Measurements from ENCODE around the gene ATXN7.
A peak's percentile ranks its signal among the peaks of the same experiment; 100 is the strongest.

Gene ATXN7

GRCh38 chr3:63845215-63845614, 18.5 kb upstream of the ATXN7 start:
- H3K27me3 ChIP-seq (ENCODE audit: control insufficient read depth, insufficient read depth, low read length) = no peaks in the 10 kb centered on the region
- H3K4me1 ChIP-seq (ENCODE audit: control insufficient read depth, insufficient read depth, low read length) = peaks cover 8% of the 10 kb centered on the region

GRCh38 chr3:63847718-63848450, 15.8 kb upstream of the ATXN7 start:
- Histone ChIP-seq H3K36me3 (ENCODE audit: control insufficient read depth, insufficient read depth, low read length) (no peaks in the 10 kb centered on the region), H3K9ac (ENCODE audit: low read depth, low read length) (no peak overlapping the region), H3K4me1 (ENCODE audit: control insufficient read depth, insufficient read depth, low read length) (peaks cover 8% of the 10 kb centered on the region), H3K9me3 (ENCODE audit: control insufficient read depth, insufficient read depth, low read length) (no peaks in the 10 kb centered on the region), H3K4me3 (ENCODE audit: low read depth, low read length) (no peak overlapping the region), H3K27me3 (ENCODE audit: control insufficient read depth, insufficient read depth, low read length) (no peaks in the 10 kb centered on the region)

More at GRCh38 chr3:63845215-63845614, 18.5 kb upstream of the ATXN7 start:
- no peaks in the 10 kb centered on the region for H3K9me3 ChIP-seq (ENCODE audit: control insufficient read depth, insufficient read depth, low read length)
- no peak overlapping the region for H3K9ac ChIP-seq (ENCODE audit: low read depth, low read length)
- H3K36me3 ChIP-seq (ENCODE audit: control insufficient read depth, insufficient read depth, low read length) = no peaks in the 10 kb centered on the region
- H3K4me3 ChIP-seq (ENCODE audit: low read depth, low read length) = no peak overlapping the region

DNA sequence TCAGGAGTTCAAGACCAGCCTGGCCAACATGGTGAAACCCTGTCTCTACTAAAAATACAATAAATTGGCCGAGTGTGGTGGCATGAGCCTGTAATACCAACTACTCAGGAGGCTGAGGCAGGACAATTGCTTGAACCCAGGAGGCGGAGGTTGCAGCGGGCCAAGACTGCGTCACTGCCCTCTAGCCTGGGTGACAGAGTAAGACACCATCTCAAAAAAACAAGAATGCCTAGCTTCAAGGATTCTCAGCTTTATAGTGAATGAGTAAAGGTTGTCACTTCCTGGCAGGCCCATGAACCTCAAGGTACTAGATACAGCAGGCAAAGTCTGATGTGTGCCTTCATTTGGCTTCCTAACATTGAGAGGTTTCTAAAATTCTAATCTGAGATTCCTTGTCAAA, 14.5 kb upstream of the ATXN7 start:
- H3K4me3 ChIP-seq (ENCODE audit: low read depth, low read length) = no peak overlapping the region
- no peak overlapping the region for H3K9ac ChIP-seq (ENCODE audit: low read depth, low read length)
- no peaks in the 10 kb centered on the region for H3K36me3 ChIP-seq (ENCODE audit: control insufficient read depth, insufficient read depth, low read length)
- H3K27me3 ChIP-seq (ENCODE audit: control insufficient read depth, insufficient read depth, low read length) = no peaks in the 10 kb centered on the region
- peaks cover 8% of the 10 kb centered on the region for H3K4me1 ChIP-seq (ENCODE audit: control insufficient read depth, insufficient read depth, low read length)
- H3K9me3 ChIP-seq (ENCODE audit: control insufficient read depth, insufficient read depth, low read length) = no peaks in the 10 kb centered on the region

DNA sequence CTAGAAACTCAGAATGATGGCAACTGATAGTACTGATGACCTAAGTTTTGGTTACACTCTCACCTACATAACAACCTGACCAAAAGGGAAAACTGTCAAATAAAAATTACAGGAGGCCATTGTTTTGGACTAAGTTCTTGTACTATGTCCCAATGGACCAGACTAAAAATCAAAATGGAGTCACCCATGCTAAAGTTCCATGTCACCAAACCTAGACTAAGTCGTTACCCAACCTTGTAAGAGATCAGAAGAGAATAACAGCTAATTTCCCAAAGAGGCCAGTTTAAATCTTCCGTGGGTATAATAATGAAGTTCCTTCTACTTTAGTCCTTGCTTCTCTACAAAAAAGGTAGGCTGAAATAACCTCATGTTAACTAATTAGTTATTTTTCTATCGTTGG, 12.4 kb upstream of the ATXN7 start:
- Histone ChIP-seq H3K4me3 (ENCODE audit: low read depth, low read length) (no peak overlapping the region), H3K9ac (ENCODE audit: low read depth, low read length) (no peak overlapping the region), H3K36me3 (ENCODE audit: control insufficient read depth, insufficient read depth, low read length) (no peaks in the 10 kb centered on the region), H3K9me3 (ENCODE audit: control insufficient read depth, insufficient read depth, low read length) (no peaks in the 10 kb centered on the region), H3K4me1 (ENCODE audit: control insufficient read depth, insufficient read depth, low read length) (peaks cover 21% of the 10 kb centered on the region), H3K27me3 (ENCODE audit: control insufficient read depth, insufficient read depth, low read length) (no peaks in the 10 kb centered on the region)

- no peaks in the 10 kb centered on the region for H3K9me3 ChIP-seq (ENCODE audit: control insufficient read depth, insufficient read depth, low read length)
- H3K27me3 ChIP-seq (ENCODE audit: control insufficient read depth, insufficient read depth, low read length) = no peaks in the 10 kb centered on the region
- peaks cover 24% of the 10 kb centered on the region for H3K4me1 ChIP-seq (ENCODE audit: control insufficient read depth, insufficient read depth, low read length)
- H3K36me3 ChIP-seq (ENCODE audit: control insufficient read depth, insufficient read depth, low read length) = no peaks in the 10 kb centered on the region
- H3K4me3 ChIP-seq (ENCODE audit: low read depth, low read length) = no peak overlapping the region
- no peak overlapping the region for H3K9ac ChIP-seq (ENCODE audit: low read depth, low read length)
These were observed 10.6 kb upstream of the ATXN7 start for GRCh38 chr3:63853106-63853505.

- H3K4me3 ChIP-seq (ENCODE audit: low read depth, low read length) = peak overlapping the region; percentile 4
- no peaks in the 10 kb centered on the region for H3K9me3 ChIP-seq (ENCODE audit: control insufficient read depth, insufficient read depth, low read length)
- no peaks in the 10 kb centered on the region for H3K36me3 ChIP-seq (ENCODE audit: control insufficient read depth, insufficient read depth, low read length)
- peaks cover 21% of the 10 kb centered on the region for H3K4me1 ChIP-seq (ENCODE audit: control insufficient read depth, insufficient read depth, low read length)
- H3K9ac ChIP-seq (ENCODE audit: low read depth, low read length) = no peak overlapping the region
- H3K27me3 ChIP-seq (ENCODE audit: control insufficient read depth, insufficient read depth, low read length) = no peaks in the 10 kb centered on the region
These were observed 8.2 kb upstream of the ATXN7 start for GRCh38 chr3:63855333-63855940.

DNA sequence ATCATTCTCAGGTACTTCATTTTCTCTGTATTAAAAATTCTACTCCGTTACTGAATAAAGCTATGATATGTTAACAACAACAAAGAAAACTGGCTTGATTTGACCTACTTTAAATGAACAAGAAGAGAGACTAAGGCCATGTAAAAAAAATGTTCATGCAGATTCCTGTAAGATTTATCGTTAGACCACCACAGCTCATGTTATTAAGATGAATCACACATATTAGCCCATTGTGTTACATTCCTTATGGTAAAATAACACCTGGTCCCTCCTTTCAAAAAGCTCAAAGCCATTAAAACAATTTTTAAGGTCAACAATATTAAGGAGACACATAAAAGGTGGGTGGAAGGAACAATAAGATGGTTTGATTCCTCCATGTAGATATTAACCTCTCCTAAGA, 6.4 kb upstream of the ATXN7 start:
- no peaks in the 10 kb centered on the region for H3K9me3 ChIP-seq (ENCODE audit: control insufficient read depth, insufficient read depth, low read length)
- H3K36me3 ChIP-seq (ENCODE audit: control insufficient read depth, insufficient read depth, low read length) = no peaks in the 10 kb centered on the region
- no peaks in the 10 kb centered on the region for H3K27me3 ChIP-seq (ENCODE audit: control insufficient read depth, insufficient read depth, low read length)
- no peak overlapping the region for H3K9ac ChIP-seq (ENCODE audit: low read depth, low read length)
- H3K4me3 ChIP-seq (ENCODE audit: low read depth, low read length) = no peak overlapping the region
- peaks cover 26% of the 10 kb centered on the region for H3K4me1 ChIP-seq (ENCODE audit: control insufficient read depth, insufficient read depth, low read length)

GRCh38 chr3:63860776-63861175, 2.9 kb upstream of the ATXN7 start:
- no peaks in the 10 kb centered on the region for H3K9me3 ChIP-seq (ENCODE audit: control insufficient read depth, insufficient read depth, low read length)
- peaks cover 19% of the 10 kb centered on the region for H3K4me1 ChIP-seq (ENCODE audit: control insufficient read depth, insufficient read depth, low read length)
- no peak overlapping the region for H3K4me3 ChIP-seq (ENCODE audit: low read depth, low read length)
- no peaks in the 10 kb centered on the region for H3K27me3 ChIP-seq (ENCODE audit: control insufficient read depth, insufficient read depth, low read length)
- H3K36me3 ChIP-seq (ENCODE audit: control insufficient read depth, insufficient read depth, low read length) = no peaks in the 10 kb centered on the region
- H3K9ac ChIP-seq (ENCODE audit: low read depth, low read length) = no peak overlapping the region

DNA sequence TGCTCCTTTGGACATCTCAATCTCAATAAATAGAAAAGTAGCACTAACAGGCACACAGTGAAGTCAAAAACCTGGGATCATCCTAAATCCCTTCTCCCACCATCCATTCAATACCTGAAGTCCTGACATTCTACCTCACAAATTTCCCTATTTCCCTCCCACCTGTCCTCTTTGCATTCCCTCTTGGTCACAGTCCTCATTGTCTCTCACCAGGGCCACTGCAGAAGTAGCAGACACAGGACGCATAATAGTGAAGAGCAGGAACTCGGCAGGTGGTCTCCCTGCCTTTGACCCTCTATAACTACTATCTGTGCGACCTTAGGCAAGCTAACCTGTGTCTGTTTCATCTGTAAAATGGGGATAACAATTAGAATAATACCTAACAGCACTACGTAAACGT, 2.4 kb upstream of the ATXN7 start:
- H3K9ac ChIP-seq (ENCODE audit: low read depth, low read length) = no peak overlapping the region

DNA sequence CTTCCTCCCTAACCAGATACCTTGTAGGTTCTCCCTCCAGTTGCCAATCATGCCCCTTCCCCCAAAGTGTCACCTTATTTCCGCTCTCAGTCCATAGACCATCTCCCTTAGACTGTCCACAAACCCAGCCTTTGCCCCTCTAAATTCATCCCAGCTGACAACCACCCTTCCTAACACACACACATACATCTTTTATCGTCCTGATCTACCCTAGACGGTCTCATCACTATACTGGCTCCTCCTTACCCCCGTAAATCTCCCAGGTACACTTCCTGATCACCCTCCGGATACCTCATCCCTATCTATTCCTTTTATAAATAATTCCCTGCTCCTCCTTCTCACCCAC, 890 bp upstream of the ATXN7 start:
- peak overlapping the region; percentile 83 for H3K4me3 ChIP-seq (ENCODE audit: low read depth, low read length)
- H3K9ac ChIP-seq (ENCODE audit: low read depth, low read length) = peak overlapping the region; percentile 91
- no peaks in the 10 kb centered on the region for H3K27me3 ChIP-seq (ENCODE audit: control insufficient read depth, insufficient read depth, low read length)
- no peaks in the 10 kb centered on the region for H3K36me3 ChIP-seq (ENCODE audit: control insufficient read depth, insufficient read depth, low read length)
- H3K4me1 ChIP-seq (ENCODE audit: control insufficient read depth, insufficient read depth, low read length) = peaks cover 8% of the 10 kb centered on the region
- no peaks in the 10 kb centered on the region for H3K9me3 ChIP-seq (ENCODE audit: control insufficient read depth, insufficient read depth, low read length)

More for the DNA sequence above, 2.4 kb upstream of the ATXN7 start:
- H3K27me3 ChIP-seq (ENCODE audit: control insufficient read depth, insufficient read depth, low read length) = no peaks in the 10 kb centered on the region
- H3K9me3 ChIP-seq (ENCODE audit: control insufficient read depth, insufficient read depth, low read length) = no peaks in the 10 kb centered on the region
- no peaks in the 10 kb centered on the region for H3K36me3 ChIP-seq (ENCODE audit: control insufficient read depth, insufficient read depth, low read length)
- H3K4me1 ChIP-seq (ENCODE audit: control insufficient read depth, insufficient read depth, low read length) = peaks cover 14% of the 10 kb centered on the region
- H3K4me3 ChIP-seq (ENCODE audit: low read depth, low read length) = no peak overlapping the region

- H3K4me3 ChIP-seq (ENCODE audit: low read depth, low read length) = peak overlapping the region; percentile 70
- no peaks in the 10 kb centered on the region for H3K36me3 ChIP-seq (ENCODE audit: control insufficient read depth, insufficient read depth, low read length)
- peak overlapping the region; percentile 42 for H3K9ac ChIP-seq (ENCODE audit: low read depth, low read length)
- peaks cover 6% of the 10 kb centered on the region for H3K4me1 ChIP-seq (ENCODE audit: control insufficient read depth, insufficient read depth, low read length)
- no peaks in the 10 kb centered on the region for H3K9me3 ChIP-seq (ENCODE audit: control insufficient read depth, insufficient read depth, low read length)
- H3K27me3 ChIP-seq (ENCODE audit: control insufficient read depth, insufficient read depth, low read length) = no peaks in the 10 kb centered on the region
These were observed 619 bp downstream of the ATXN7 start for GRCh38 chr3:63864008-63864964.

Data from iPS-15b (cell line).